Endometrial microvascular endothelial cells (primary cell): ENCODE measurements around the gene UBL5. TPM values are rescaled to one million over a fixed set of nuclear protein-coding genes. Genes with fewer than 3 reads are reported as not detected.

ENCODE experiments used
- in situ Hi-C: cut with HindIII; loops from 2 replicates; pipeline ENCODE4 v1.10.0; 2017; ENCODE audit warnings: low sequenced_read_pairs, low pct_unique_long_range_greater_than_20kb; ENCODE audit errors: inconsistent ontology term
- total RNA-seq: library from RNA; depleted of rRNA; stranded (reverse); fragments of >200 nt; gene quantifications from one replicate; pipeline ENCODE4 v1.2.3, GENCODE V29; 2015; ENCODE audit errors: inconsistent ontology term

UBL5 gene
- total RNA-seq, 1 donor from 2014 or later = 738 TPM

DNA sequence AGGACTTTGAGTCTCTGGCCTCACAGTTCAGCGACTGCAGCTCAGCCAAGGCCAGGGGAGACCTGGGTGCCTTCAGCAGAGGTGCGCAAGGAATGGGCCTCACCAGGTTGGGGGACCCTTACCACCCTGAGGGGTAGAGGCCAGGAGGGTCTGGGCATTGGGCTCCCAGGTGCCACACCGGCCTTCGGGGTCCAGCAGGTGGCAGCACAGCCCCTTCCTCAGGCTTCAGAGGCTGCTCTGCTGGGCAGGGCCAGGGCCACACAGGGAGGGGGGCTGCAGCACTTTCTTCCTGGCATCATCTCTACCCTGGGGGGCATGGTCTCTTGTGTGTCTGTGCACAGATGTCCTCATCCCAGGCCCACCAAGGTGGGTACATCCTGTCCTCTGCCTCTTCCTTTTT, 20.3 kb downstream of the UBL5 start:
- in situ Hi-C loops = no loop called here

DNA sequence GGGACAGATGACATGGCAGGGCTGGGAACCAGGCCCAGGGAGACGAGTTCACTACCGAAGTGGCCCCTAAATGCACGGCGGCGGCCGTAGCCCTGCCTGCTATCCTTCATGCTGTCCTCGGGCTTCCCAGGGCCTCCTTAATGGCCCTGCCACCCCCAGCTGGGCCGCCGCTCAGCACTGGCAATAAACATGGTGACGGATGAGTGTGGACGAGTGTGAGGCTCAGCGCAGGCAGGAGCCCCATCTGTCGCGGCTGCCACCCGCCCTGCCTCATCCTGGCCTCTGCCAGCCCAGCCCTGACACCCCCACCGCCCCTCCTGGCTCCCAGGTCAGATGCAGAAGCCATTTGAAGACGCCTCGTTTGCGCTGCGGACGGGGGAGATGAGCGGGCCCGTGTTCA, 21.0 kb downstream of the UBL5 start:
- in situ Hi-C loops = no loop called here

DNA sequence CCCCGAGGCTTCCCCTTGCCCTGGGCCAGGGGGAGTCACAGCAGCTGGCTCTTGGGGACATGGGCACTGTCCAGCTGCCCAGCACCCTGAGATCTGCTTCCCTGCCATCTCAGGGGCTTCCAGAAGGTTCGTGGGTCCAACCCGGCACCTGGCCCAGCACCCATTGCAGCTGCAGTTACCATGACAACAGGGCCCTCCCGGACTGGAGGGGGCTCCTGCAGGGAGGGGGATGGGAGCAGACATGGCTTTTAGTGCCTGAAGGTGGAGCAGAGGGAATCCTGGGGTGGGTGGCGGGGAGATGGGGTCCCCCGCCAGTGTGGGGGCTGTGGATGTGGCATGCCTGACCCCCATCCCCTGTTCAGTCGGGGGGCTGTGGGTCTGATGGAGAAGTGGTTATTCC, 22.1 kb downstream of the UBL5 start:
- in situ Hi-C loops = no loop called here

DNA sequence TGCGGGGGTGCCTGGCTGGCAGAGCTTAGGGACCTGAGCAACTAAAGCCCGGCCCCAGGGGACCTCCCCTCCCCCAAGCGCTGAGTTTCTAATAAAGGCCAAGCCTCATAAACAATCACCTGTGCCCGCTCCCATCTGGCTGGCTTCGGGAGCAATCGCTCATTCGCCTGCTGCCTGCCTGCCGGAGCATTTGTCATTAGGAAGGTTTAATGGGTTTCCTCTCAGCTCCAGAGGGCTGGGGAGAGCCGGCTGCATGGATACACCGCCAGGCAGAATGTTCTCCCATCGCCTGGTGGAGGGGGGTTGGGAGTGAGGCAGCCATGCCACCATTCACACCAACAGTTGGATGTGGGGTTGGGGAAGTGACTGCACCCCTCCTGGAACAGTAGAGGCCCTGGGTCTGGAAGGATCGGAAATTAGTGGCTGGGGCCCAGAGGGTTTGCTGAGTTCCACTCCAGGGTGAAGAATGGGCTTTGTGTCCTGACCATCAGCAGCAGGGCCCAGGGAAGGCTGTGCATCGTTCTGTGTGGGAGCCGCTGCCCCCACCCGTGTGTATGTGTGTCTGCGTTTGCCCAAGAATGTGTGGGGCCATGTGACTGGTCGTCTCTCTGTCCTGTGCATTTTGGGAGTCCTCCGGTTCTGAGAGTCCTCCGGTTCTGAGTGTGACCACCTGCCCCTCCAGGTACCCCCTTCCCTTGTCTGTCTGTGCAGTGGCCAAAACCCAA, 22.7 kb downstream of the UBL5 start:
- in situ Hi-C loops = no loop called here

DNA sequence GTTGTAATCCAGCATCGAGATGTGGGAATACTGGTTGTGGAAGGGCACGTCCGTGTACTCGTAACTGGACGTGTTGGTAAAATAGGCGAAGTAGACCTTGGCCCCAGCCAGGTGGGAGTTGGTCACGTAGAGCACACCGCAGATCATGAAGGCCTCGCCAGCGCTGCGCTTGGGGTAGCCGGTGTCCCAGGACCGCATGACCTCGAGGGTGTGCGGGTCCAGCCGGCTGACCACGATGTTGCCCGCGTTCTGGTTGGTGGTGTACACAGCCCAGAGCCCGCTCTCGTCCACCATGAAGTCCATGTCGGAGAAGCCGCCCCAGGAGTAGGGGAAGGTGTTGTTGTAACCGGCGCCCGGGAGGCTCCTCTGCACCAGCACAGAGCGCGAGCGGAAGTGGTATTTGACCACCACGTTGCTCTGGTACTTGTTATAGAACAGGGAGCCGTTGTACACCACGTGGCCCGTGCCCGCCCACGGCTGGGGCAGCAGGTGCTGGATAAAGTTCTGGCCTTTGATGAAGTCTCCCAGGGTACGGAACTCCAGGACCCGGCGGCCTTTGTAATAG, 26.6 kb downstream of the UBL5 start:
- in situ Hi-C loops = no loop called here

DNA sequence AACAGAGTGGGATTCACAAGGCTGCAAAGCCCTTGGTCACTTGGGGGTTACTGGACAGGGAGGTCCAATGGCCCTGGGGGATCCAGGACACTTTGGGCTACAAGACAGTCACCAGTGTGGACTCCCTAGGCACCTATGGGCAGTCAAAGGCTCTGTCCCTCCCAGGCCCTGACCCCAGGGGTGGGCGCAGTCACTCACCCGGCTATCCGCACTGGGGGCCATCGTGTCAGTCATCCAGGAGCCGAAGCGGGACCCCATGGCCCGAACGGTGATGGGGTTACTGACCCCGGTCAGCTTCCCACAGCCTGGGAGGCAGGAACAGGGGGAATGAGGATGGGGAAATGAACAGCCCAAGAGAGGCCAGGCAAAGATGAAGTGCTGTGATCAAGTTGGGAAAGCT, 28.9 kb downstream of the UBL5 start:
- in situ Hi-C loops = no loop called here

DNA sequence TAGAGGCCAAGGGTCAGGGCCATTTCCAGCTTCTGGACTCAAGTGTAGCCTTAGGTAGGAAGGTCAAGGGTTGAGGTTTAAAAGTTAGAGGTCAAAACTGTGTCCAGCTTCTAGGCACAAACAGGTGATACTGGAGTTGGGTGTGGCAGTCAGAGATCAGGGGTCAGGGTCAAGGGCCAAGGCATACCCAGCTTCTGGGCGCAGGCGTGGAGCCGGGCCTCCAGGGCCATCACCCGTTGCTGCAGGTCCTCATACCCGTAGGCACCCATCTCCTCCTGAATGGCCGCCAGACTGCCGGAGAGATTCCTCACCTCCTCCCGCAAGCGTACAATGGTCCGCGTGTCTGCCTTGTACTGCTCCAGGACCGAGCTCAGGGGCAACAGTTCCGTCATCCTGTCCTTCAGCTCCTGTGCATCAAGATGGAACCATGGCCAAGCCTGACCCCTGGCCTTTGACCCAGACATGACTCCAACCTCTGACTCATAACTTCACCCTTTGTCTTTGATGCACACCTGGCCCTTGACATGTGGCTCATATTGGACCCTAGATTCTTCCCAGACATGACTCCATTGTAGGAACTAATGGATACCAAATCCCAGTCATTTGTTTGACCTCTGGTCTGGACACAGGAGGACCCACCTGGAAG, 29.5 kb downstream of the UBL5 start:
- in situ Hi-C loops = no loop called here

DNA sequence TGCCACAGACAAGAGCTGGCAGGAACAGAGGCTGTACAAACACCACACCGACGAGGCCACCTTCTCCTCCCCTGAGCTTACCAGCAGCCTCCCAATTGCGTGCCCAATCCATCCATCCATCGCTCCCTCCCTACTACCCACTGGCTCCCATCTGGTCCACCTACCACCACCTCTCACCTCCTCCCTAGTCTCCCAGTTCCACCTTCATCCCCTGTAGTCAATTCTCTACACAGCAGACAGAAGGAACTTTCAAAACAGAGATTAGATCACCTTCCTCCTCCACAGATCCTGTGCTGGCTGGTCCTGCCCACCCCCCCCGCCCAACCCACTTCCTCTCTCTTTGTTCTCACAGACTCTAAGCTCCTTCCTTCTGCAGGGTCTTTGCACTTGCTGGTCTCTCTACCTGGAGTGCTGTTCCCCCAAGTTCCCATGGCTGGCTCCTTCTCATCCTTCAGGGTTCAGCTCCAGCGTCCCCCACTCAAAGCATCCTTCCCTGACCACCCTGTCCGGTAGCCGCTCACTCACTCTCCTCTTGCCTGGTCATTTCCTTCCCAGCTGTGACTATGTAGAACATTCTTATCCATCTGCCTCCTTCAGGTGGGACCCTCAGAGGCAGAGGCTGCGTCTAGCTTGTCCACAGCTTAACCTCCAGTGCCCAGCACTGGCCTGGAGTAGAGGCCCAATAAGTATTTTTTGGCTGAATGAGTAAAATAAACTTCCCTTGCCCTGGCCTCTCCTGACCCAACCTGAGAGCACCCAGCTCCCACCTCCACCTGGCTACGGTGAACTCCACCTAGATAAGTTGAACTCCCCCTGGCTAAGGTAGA, 30.4 kb downstream of the UBL5 start:
- in situ Hi-C loops = no loop called here

DNA sequence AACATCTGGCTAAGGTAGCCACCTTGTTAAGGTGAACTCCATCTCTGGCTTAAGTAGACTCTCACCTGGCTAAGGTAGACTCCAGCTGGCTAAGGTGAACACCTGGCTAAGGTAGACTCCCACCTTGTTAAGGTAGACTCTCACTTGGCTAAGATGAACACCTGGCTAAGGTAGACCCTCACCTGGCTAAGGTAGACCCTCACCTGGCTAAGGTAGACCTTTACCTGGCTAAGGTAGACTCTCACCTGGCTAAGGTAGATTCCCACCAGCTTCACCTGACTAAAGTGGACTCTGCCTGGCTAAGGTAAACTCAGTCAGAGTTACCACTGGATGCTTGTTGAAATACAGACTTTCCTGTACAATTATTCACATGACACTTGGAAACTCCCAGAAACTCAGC, 31.0 kb downstream of the UBL5 start:
- in situ Hi-C loops = no loop called here

DNA sequence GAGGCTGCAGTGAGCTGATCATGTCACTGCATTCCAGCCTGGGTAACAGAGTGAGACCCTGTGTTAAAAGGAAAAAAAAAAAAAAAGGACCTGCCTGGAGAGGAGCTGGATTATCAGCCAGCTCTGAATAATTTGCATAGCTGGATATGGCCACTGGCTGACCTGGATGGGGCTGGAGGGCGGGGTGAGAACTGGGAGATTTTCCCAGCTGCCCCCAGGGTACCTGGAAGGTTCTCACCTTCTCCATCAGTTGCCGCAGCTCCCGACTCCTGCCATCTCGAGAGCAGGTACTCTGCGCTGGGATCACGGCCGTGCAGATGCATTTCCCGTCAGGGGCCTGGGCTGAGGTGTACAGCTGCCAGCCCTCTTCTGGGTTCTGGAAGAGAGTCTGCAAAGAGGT, 32.7 kb downstream of the UBL5 start:
- in situ Hi-C loops = no loop called here

DNA sequence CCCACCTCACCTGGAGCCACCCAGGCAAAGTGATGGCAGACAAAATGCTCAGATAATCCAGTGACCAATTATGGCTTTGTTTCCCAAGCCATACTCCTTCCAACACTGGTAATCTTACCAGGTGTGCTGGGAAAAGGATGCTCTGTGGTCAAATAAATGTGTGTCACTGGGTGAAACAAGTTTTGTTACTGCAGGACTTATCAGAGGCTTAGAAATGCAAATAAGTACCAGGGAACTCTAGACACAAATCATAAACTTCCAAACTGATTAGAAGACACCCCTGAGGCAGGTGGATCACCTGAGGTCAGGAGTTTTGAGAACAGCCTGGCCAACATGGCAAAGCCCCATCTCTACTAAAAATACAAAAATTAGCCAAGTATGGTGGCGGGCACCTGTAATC, 33.8 kb downstream of the UBL5 start:
- in situ Hi-C loops = no loop called here

DNA sequence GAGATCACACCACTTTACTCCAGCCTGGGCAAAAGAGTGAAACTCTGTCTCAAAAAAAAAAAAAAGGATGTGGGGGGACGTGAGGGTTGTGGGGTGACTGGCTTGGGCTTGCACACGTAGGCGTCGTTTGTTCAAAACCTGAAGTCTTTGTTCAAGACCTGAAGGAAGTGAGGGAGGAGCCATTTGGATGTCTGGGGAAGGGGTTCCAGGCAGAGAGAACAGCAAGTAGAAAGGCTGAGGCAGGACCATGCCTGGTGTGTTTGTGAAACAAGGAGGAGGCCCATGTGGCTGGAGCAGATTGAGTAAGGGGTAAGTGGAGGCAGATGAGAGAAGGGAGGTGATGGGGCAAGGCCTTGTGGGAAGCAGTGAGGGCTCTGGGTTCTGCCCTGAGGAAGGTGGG, 35.2 kb downstream of the UBL5 start:
- in situ Hi-C loops = no loop called here

DNA sequence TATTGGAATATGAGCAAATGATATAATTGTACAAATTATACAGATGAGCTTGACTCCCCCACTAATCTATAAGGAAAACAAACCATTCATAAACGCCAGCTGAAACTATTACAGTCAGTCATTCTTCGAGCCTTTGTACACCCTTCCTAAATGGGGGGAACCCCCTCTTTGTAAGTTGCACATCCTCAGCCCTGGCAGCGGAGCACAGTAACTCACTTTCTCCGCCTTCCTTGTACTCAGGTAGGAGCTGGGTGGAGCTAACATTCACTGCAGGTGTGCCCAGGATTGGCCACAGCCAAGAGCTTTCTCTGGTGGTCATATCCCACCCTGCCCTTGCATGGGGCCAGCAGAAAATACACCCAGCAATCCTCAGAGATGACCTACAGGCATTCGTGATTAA, 36.0 kb downstream of the UBL5 start:
- in situ Hi-C loops = no loop called here

DNA sequence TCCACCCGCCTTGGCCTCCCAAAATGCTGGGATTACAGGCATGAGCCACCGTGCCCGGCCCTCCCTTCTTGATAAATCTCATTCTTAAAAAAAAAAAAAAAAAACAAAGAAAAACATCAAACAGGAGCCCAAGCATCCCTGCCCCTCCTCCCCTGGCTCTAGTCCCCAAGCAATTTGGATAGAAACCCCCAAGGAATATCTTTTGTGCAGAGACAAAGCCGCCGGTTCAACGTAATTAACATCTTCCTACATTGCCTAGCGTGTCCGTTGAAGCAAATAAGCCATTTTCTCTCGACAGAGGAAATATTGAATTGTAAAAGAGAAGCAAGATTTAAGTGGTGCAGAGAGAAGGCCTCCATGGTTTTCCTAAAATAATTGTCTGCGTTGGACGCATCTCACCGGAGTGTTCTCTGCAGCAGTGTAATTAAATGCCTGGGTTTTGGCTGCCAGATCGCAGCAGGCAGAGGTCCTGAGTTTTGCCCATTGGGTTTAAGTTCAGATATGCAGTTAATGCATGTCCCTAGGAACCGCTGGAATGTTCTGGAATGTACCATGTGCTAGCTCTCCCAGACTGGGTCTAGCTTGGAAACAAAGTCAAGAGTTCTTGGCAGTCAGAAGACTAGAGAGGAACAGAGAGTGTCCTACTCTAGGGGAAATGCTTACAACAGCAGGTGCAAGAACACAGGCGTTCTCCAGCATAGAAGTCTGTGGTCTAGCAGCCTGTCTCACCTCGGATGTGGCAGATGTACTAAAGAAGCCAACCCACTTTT, 38.2 kb downstream of the UBL5 start:
- in situ Hi-C loops = no loop called here

DNA sequence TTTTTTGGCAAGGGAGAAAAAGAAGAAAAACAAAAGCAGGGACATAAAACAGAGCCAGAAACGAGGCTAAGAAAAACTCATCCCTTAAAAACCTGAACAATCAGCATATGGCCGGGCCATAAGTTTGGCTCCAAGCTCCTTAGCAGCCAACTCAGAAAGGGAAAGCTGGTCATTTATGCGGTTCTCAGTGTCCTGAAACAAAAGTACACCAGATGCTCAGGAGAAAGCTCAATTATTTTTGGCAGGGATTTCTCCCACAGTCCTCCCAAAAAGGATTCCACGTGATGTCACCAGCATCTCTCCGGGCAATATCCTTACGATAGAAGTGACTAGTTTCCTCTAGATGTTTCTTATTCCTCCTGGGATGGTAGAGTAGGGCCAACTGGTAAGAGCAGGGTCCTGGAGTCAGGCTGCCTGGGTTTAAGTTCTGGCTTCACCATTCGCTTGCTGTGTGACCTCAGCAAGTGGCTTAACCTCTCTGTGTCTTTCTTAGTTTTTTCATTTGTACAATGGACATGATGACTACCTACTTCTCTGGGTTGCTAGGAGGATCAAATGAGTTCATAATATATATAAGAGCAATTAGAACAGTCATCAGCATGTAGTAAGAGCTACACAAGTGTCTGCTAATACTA, 41.4 kb downstream of the UBL5 start:
- in situ Hi-C loops = no loop called here

DNA sequence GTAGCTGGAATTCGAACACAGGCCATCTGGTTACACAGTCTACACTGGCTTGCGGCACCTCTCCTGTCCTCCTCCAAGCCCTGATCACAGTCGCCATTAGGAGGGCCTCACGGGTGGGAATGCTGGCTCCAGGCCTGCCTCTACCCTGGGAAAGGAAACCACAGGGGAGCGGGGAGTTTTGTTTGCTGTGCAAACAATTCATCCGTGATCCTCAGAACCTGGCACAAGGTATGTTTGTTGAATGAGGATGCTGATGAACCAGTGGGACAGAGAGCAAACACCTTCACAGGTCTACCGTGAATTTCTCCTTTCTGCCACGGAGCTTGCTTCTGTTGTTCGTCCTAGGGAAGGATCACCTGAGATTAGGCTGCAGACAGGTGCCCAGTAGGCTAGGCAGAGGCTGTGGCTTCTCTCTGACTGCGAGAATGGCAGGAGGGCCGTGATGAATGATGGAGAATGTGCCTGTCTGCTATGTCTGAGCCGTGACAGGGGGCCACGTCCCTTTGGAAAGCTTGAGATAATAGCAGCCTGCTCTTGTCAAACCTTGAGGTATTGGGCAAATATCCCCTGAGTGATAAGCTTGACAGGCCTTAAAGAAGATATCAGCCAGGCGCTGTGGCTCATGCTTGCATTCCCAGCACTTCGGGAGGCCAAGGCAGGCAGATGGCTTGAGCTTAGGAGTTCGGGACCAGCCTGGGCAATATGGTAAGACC, 44.1 kb downstream of the UBL5 start:
- in situ Hi-C loops = no loop called here

DNA sequence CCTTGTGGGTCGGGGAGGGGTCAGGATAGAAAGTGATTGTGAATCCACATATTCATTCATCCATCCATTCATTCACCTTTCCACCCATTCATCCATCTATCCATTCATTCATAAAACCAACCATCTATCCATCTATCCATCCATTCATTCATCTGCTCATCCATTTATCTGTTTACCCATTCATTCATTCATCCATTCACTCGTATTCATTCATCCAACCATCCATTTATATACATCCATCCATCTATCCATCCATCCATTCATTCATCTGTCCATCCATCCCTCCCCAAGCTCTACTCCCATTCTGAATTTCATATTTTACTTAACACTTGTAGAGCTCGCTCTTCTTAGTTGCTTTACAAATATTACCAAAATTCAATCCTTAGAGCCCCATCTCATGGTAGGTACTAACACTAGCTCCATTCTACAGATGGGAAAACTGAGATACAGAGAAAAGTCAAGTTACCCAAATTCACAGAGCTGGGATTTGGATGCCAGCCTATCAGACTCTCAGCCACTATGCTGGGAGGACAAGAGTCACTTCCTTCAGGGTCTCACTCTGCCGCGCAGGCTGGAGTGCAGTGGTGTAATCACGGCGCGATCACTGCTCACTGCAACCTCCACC, 45.0 kb downstream of the UBL5 start:
- in situ Hi-C loops = no loop called here
